DND-41 (cell line): ENCODE measurements around the gene KHDC4.

Source experiments
- ATAC-seq: fragments of 200-7000 bp; cut with Tn5 transposase; 3 replicates; pipeline ENCODE4 v1.9.1; 2021; ENCODE audit warnings: low read depth; ENCODE audit not compliant: insufficient read depth
- DNase-seq: peaks from one replicate; pipeline ENCODE4 v3.0.0-alpha.2; 2020
- H2AFZ ChIP-seq: 2 replicates; pipeline ENCODE4 v1.6.0; 2012; ENCODE audit warnings: low read depth, low read length
- H3K27ac ChIP-seq: 2 replicates; pipeline ENCODE4 v1.5.1; 2012; ENCODE audit warnings: low read length, inconsistent platforms
- H3K27me3 ChIP-seq: fragments of 200-600 bp; sonication (generic); 2 replicates; pipeline ENCODE4 v1.6.0; 2012; ENCODE audit warnings: low read length, mild to moderate bottlenecking, inconsistent platforms; ENCODE audit not compliant: insufficient read depth, poor library complexity
- H3K36me3 ChIP-seq: 2 replicates; pipeline ENCODE4 v1.5.1; 2012; ENCODE audit warnings: low read length, inconsistent platforms; ENCODE audit not compliant: insufficient read depth
- H3K4me1 ChIP-seq: 2 replicates; pipeline ENCODE4 v1.5.1; 2012; ENCODE audit warnings: mild to moderate bottlenecking, low read length; ENCODE audit not compliant: insufficient read depth
- H3K4me2 ChIP-seq: 2 replicates; pipeline ENCODE4 v1.6.0; 2012; ENCODE audit warnings: mild to moderate bottlenecking, moderate library complexity, low read length, inconsistent platforms; ENCODE audit not compliant: insufficient read depth
- H3K4me3 ChIP-seq, 2 experiments: fragments of 200-600 bp in 1 of 2; shearing (Covaris generic) in 1 of 2; 2 replicates each; pipeline ENCODE4 v1.5.1; 2012 to 2016; ENCODE audit warnings: inconsistent platforms in 2 of 2, low read length in 2 of 2, mild to moderate bottlenecking in 2 of 2, low read depth in 1 of 2, moderate library complexity in 1 of 2
- H3K79me2 ChIP-seq: 2 replicates; pipeline ENCODE4 v1.6.0; 2012; ENCODE audit warnings: low read length, inconsistent platforms; ENCODE audit not compliant: insufficient read depth
- H3K9ac ChIP-seq: 2 replicates; pipeline ENCODE4 v1.6.0; 2012; ENCODE audit warnings: low read depth, mild to moderate bottlenecking, inconsistent platforms, low read length, moderate library complexity
- H3K9me3 ChIP-seq: 2 replicates; pipeline ENCODE4 v1.5.1; 2012; ENCODE audit warnings: low read length, moderate library complexity, mild to moderate bottlenecking, inconsistent platforms; ENCODE audit not compliant: insufficient read depth, severe bottlenecking
- H4K20me1 ChIP-seq: 2 replicates; pipeline ENCODE4 v1.6.0; 2012; ENCODE audit warnings: low read length; ENCODE audit not compliant: insufficient read depth
- CTCF ChIP-seq: IDR thresholded peaks from 2 replicates; pipeline ENCODE4 v1.5.1; 2012; ENCODE audit warnings: borderline replicate concordance, low read length, moderate library complexity, mild to moderate bottlenecking; ENCODE audit not compliant: poor library complexity, severe bottlenecking; ENCODE audit errors: extremely low read depth
- EZH2 ChIP-seq: IDR thresholded peaks from 3 replicates; pipeline ENCODE4 v1.6.1; 2012; ENCODE audit warnings: borderline replicate concordance, low read depth, mild to moderate bottlenecking, moderate library complexity, low read length, inconsistent platforms; ENCODE audit not compliant: severe bottlenecking

KHDC4 gene

GRCh38 chr1:155933591-155934096 is 569 bp downstream of the KHDC4 start:
- peak overlapping the region; percentile 69 for H2AFZ ChIP-seq
- H3K4me3 ChIP-seq: peak overlapping the region; percentile 78 to 81
- H3K9me3 ChIP-seq: no peaks in the 10 kb centered on the region
- peaks cover 46% of the 10 kb centered on the region for H3K4me1 ChIP-seq
- TF ChIP-seq CTCF (no peak), EZH2 (no peak)
- peaks cover 64% of the 10 kb centered on the region for H3K79me2 ChIP-seq
- peaks cover 54% of the 10 kb centered on the region for H3K36me3 ChIP-seq
- peak overlapping the region; percentile 92 for H3K4me2 ChIP-seq
- H3K27ac ChIP-seq: peak overlapping the region; percentile 95
- H3K27me3 ChIP-seq: no peaks in the 10 kb centered on the region
- ATAC-seq (no peak), DNase-seq (peak; percentile 28)
- peak overlapping the region; percentile 88 for H3K9ac ChIP-seq
- H4K20me1 ChIP-seq: peaks cover 41% of the 10 kb centered on the region

GRCh38 chr1:155932487-155932886 is 1.7 kb downstream of the KHDC4 start:
- TF ChIP-seq EZH2 (no peak), CTCF (no peak)
- H3K27me3 ChIP-seq: no peaks in the 10 kb centered on the region
- peaks cover 65% of the 10 kb centered on the region for H3K36me3 ChIP-seq
- peak overlapping the region in 1 of 2 experiments; percentile 78; a peak in 3 of 4 replicates for H3K4me3 ChIP-seq
- H4K20me1 ChIP-seq: peaks cover 42% of the 10 kb centered on the region
- no peaks in the 10 kb centered on the region for H3K9me3 ChIP-seq
- H3K4me2 ChIP-seq: peak overlapping the region; percentile 92
- H3K79me2 ChIP-seq: peaks cover 75% of the 10 kb centered on the region
- DNase-seq (no peak), ATAC-seq (no peak)
- H3K9ac ChIP-seq: peak overlapping the region; percentile 88
- no peak overlapping the region for H2AFZ ChIP-seq
- no peak overlapping the region for H3K27ac ChIP-seq
- H3K4me1 ChIP-seq: peaks cover 46% of the 10 kb centered on the region

GRCh38 chr1:155932081-155932480 is 2.1 kb downstream of the KHDC4 start:
- H3K4me2 ChIP-seq: peak overlapping the region; percentile 92
- TF ChIP-seq EZH2: no peak
- TF ChIP-seq CTCF: no peak
- H3K36me3 ChIP-seq: peaks cover 69% of the 10 kb centered on the region
- no peak overlapping the region for H3K27ac ChIP-seq
- peak overlapping the region in 1 of 2 experiments; percentile 78; a peak in 2 of 4 replicates for H3K4me3 ChIP-seq
- ATAC-seq (no peak), DNase-seq (no peak)
- no peak overlapping the region for H2AFZ ChIP-seq
- H3K4me1 ChIP-seq: peaks cover 46% of the 10 kb centered on the region
- H3K79me2 ChIP-seq: peaks cover 79% of the 10 kb centered on the region
- peak overlapping the region; percentile 88 for H3K9ac ChIP-seq
- H4K20me1 ChIP-seq: peaks cover 44% of the 10 kb centered on the region
- no peaks in the 10 kb centered on the region for H3K9me3 ChIP-seq
- H3K27me3 ChIP-seq: no peaks in the 10 kb centered on the region
